NCI-H748 (cell line): ENCODE data around the gene SLC16A10.
"Not testable (repeated sequence)": the region's sequence is repeated elsewhere in the genome, so short reads cannot be mapped to it uniquely, and the experiment has no call there.

Experiments used
- DNase-seq: peaks from one replicate; lab custom pipeline; 2025; ENCODE audit not compliant: unreplicated experiment; lab: John Stamatoyannopoulos, UW

SLC16A10 gene

DNA sequence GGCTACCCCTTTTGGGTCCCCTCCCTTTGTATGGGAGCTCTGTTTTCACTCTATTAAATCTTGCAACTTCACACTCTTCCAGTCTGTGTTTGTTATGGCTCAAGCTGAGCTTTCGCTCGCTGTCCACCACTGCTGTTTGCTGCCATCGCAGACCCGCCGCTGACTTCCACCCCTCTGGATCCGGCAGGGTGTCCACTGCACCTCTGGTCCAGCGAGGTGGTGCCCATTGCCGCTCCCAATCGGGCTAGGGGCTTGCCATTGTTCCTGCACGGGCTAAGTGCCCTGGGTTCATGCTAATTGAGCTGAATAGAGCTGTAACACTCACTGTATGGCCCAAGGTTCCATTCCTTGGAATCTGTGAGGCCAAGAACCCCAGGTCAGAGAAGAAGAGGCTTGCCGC, 43.7 kb downstream of the SLC16A10 start:
- not testable (repeated sequence) for DNase-seq

DNA sequence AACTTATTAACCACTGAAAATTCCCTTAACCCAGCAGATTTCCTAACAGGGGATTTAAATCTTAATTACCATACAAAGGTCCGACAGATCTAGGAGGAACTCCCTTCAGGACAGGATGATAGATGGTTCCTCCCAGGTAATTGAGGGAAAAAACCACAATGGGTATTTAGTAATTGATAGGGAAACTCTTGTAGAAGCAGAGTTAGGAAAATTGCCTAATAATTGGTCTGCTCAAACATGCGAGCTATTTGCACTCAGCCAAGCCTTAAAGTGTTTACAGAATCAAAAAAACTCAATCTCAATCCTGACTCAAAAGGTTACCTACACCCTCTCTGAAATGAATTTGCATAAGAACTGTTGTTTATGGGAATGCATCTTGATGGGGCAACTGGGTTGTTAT, 45.4 kb downstream of the SLC16A10 start:
- DNase-seq: peak; percentile 41

DNA sequence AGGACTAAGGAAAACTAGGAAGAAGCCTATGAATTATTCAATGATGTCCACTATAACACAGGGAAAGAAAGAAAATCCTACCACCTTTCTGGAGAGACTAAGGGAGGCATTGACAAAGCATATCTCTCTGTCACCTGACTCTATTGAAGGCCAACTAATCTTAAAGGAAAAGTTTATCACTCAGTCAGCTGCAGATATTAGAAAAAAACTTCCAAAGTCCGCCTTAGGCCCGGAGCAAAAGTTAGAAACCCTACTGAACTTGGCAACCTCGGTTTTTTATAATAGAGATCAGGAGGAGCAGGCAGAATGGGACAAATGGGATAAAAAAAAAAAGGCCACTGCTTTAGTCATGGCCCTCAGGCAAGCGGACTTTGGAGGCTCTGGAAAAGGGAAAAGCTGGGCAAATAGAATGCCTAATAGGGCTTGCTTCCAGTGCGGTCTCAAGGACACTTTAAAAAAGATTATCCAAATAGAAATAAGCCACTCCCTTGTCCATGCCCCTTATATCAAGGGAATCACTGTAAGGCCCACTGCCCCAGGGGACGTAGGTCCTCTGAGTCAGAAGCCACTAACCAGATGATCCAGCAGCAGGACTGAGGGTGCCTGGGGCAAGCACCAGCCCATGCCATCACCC, 47.0 kb downstream of the SLC16A10 start:
- not testable (repeated sequence) for DNase-seq

DNA sequence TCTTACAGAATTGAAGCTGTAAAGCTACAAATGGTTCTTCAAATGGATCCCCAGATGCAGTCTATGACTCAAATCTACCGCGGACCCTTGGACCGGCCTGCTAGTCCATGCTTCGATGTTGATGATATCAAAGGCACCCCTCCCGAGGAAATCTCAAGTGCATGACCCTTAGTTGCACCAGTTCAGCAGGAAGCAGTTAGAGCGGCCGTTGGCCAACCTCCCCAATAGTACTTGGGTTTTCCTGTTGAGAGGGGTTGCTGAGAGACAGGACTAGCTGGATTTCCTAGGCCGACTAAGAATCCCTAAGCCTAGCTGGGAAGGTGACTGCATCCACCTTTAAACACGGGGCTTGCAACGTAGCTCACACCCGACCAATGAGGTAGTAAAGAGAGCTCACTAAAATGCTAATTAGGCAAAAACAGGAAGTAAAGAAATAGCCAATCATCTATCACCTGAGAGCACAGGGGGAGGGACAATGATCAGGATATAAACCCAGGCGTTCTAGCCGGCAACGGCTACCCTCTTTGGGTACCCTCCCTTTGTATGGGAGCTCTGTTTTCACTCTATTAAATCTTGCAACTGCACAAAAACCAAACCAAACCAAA, 50.3 kb downstream of the SLC16A10 start:
- DNase-seq: not testable (repeated sequence)

DNA sequence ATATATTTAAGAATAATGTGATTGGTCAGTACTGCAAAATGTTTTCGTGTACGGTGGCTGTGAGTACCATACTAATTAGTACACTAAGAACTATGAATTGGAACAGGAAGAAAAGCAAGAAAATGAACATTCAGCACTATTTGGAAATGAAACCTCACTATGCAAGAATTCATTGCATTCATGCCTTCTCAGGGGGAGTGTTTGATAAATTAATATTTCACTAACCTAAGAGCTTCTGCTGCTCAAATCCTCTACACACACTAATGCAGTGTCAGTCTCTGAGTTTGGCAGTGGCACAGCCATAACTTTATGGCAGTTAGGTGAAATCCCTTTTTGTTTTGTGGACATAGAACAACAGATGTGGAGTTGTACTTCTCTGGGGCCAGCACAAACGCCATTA, 60.1 kb downstream of the SLC16A10 start:
- DNase-seq: no peak

DNA sequence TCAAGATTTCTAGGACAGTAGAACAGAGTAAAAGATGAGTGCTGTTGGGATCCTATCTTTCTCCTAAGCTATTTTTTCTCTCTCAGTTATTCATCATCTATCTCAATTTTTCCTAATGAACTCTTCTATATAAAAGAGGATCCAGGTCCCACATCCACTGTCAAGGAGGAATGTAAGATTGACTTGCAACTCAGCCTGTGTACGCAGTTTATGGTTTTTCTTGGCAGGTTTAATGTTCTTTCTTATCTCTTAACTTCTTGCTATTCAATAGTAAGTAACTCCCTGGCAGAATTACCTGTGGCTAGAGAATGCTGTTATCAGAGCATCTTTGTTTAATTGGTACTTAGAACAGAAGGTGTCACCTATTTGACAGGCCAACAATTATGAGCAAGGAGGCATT, 60.8 kb downstream of the SLC16A10 start:
- DNase-seq: no peak

DNA sequence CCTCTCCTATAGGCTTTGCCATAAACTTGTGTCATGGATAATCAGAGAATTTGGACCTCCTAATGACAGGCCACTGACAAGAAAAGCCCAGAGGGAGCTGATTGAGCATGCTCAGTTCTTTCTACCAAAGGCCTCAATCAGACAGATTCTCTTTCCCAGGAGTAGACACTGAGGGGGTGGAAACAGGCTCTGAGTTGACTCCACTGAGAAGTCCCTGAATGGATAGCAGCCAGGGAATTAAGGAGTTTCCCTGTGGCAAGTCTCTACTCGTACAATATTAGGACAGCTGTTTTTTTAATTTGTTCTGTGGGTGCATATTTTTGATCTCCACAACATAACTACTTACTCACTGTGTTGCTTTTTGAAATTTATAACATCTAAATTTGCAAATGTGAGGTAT, 63.3 kb downstream of the SLC16A10 start:
- DNase-seq: no peak

DNA sequence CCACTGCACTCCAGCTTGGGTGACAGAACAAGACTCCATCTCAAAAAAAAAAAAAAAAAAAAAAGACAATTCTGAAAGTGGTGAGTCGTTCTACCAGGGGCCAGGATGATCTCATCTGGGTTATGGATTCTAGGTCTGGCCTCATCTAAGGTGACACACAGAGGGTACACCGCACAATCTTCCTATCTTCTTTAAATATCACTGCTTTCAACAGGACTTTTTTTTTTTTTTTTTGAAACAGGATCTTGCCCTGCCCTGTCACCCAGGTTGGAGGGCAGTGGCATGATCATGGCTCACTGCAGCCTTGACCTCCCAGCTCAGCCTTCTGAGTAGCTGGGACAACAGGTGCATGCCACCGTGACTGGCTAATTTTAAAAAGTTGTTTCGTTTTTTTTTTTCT, 67.7 kb downstream of the SLC16A10 start:
- DNase-seq: no peak

DNA sequence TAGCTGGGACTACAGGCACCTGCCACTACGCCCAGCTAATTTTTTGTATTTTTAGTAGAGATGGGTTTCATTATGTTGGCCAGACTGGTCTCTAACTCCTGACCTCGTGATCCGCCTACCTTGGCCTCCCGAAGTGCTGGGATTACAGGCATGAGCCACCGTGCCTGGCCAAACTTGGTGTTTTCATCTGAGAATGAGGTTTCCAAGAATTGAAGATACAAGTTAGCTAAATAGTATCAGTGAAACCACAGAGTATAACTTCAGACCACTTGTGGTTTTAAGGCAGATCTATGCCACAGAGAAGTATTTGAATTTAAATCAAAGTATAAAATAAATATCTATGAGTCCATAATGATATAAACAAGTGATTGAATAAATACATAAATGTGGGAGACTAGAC, 70.1 kb downstream of the SLC16A10 start:
- DNase-seq: no peak

DNA sequence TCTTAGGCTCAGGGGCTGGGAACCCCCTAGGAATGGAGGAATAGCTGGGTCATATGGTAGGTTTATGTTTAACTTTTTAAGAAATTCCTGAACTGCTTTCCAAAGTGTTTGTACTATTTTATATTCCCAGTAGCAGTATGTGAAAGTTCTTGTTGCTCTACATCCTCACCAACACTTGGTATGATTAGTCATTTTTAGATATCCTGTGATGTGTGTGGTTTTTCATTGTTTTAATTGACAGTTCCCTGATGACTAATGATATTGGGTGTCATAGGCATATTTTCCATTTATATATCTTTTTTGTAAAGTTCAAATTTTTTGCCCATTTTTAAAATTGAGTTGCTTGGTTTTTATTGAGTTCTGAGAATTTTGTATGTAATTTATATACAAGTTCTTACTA, 72.3 kb downstream of the SLC16A10 start:
- no peak for DNase-seq

DNA sequence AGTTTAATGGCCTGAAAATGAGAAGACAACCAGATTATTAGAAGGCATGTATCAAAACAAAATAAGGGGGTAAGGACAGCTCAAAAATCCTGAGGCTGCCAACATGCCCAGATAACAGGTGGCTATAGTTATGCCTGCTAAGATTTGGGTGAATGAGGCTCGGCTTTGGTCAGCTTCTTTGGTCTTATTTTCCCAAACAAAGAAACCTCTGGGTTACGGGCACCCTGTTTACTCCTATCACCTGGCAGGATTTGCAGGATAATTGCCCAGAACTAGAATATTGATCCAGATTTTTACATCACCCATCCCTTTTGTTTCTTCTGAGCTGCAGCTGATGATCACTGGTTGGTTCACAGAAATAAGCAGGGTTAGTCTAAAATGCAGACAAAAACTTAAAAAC, 74.3 kb downstream of the SLC16A10 start:
- DNase-seq: no peak

DNA sequence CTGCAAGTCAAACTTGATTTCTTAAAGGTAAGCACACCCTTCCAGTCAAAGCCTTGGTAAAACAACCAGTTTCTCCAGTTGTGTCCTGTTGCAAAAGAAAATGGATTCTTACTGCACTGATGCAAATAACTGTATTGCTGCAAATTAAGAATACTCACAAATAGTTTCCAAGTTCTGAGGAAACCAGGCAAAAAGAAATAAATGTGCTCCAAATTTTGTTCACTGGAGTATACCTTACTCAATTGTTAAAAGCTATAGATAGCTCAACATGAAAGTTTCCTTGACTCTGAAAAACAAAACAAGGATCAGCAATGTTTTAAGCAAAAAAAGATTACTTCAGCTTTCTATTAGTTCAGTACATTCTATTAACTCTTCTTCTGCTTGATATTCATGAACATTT, 75.2 kb downstream of the SLC16A10 start:
- DNase-seq: no peak

DNA sequence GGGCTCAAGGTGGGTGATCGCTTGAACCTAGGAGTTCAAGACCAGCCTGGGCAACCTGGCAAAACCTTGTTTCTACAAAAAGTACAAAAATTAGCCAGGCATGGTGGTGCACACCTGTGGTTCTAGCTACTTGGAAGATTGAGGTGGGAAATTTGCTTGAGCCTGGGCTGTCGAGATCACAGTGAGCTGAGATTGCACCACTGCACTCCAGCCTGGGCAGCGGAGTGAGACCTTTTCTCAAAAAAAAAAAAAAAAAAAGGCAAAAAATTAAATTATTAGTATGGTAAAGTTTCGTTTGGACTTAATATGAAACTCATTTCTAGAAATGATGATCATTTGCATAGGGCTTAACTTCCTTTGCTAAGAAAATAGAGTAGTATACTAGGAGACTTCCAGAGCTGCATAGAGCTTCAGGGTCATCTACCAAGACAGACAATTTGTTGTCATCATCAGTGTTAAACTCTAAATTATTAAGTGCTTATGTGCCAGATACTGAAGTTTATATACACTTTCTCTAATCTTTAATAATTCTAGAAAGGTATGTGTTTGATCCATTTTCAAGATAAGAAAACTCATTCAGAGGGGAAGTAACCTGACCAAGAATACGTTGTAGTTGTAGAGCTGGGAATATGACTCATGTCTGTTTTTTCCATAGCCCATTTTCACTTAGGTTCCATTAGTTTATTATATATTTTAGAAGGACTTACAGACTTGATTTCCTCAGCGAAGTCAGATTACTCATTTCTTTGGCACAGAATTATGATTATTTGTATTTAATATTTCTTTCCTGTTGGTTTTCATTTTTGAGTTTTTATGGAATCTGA, 84.5 kb downstream of the SLC16A10 start:
- no peak for DNase-seq

DNA sequence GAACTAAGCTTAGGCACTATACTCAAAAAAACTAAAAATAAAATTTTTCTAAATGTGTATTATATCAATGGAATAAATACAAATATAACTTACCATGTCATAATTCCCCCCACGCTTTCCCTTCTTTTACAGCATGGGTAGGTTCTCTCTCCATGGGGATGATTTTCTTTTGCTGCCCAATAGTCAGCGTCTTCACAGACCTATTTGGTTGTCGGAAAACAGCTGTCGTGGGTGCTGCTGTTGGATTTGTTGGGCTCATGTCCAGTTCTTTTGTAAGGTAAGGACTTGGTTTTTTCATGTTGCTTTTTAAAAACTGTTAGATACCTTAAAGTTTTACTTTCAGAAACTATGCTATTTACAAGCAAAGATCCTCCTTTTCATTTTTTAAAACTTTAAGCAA, 85.3 kb downstream of the SLC16A10 start:
- DNase-seq: no peak

DNA sequence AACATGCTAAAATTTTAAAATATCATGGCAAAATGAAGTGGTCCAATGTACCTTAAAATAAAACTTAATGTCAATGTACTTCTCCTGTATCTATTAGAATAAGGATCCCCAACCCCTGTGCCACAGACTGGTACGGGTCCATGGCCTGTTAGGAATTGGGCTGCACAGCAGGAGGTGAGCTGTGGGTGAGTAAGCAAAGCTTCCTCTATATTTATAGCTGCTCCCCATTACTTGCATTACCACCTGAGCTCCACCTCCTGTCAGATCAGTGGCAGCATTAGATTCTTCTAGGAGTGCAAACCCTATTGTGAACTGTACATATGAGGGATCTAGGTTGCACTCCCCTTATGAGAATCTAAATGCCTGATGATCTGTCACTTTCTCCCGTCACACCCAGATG, 86.0 kb downstream of the SLC16A10 start:
- DNase-seq: no peak

DNA sequence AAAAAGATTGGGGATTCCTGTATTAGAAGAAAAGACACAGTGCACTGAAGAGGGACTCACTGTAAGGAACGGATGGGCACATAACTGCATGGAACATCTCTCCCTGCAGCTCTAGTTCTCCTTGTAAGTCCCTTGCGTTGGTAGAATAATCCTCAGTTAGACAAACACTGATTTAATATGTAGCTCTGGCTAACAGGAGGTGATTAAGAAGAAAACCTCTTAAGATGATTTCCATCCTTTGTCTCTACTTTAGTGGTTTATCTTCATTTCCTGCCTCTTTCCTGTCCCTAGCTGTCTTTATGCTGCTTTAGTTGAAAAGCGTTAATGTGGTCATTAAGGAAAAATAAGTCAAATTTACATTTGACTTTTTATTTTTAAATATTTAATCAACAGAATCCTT, 86.6 kb downstream of the SLC16A10 start:
- no peak for DNase-seq

DNA sequence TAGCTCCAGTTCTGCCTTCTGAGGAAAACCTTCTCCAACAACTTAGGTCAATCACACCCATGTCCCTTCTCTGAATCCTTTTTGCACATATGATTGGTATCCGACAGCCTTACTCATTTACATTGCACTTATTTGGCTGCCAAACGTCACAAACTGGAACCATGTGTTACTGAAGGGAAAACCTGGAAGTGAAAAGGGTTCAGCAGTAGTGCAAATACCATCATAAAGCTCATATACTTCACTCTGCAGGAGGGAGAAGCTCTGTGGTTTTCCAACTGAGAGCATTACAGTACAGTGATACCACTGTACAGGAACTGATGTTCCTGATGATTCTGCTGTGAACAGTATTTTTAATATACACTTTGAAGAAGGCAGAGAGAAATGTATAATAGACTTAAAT, 87.8 kb downstream of the SLC16A10 start:
- DNase-seq: no peak

DNA sequence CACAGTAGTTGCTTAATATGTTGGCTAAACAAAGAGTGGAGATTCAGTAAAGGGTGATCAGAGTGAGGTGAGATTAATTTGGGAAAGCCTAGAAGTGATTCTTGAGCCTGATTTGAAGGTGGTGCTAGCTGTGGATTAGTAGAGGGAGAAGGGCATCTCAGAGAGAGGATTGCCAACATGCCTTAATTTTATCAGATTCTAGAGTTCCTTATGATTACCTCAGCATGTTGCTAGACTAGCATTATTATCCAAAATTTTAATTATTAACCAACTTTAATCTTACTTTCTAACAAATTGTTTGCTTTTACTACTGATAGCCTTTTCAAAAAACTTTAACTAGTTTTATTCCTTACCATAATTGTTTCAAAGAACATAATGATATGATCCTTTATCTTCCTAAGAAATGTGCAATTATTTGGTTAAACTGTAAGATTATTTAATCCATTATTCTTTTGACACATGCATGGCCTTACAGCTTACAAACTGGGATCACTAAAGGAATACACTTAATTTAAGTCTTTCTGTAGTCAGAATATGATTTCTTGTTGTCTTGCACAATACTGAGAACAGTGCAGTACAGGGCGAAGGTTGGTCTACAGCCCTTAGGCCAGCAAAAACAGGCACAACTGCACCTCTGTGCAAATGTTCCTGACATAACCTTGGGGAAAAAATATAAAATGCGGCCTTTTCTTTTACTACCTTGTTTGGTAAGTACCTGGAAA, 88.9 kb downstream of the SLC16A10 start:
- no peak for DNase-seq

DNA sequence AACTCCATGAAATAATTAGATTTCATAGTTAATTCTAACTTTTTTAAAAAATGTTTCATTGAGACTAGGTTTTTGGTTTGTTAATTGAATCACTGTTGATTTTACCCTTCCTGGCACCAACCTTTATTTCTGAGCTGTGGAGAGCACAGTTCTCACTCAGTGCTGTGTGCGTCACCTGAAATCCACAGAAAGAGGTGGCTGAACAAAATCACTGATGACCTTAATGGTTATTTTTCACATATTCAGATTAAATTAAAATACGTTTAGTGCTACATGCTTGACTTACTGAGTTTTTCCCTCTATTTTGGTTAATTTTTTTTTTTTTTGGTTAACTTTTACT, 89.4 kb downstream of the SLC16A10 start:
- DNase-seq: no peak

DNA sequence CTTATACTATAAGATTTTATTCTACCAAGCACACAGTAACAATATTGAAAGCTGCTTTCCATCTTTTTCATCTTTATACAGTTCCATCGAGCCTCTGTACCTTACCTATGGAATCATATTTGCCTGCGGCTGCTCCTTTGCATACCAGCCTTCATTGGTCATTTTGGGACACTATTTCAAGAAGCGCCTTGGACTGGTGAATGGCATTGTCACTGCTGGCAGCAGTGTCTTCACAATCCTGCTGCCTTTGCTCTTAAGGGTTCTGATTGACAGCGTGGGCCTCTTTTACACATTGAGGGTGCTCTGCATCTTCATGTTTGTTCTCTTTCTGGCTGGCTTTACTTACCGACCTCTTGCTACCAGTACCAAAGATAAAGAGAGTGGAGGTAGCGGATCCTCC, 89.8 kb downstream of the SLC16A10 start:
- DNase-seq: no peak

DNA sequence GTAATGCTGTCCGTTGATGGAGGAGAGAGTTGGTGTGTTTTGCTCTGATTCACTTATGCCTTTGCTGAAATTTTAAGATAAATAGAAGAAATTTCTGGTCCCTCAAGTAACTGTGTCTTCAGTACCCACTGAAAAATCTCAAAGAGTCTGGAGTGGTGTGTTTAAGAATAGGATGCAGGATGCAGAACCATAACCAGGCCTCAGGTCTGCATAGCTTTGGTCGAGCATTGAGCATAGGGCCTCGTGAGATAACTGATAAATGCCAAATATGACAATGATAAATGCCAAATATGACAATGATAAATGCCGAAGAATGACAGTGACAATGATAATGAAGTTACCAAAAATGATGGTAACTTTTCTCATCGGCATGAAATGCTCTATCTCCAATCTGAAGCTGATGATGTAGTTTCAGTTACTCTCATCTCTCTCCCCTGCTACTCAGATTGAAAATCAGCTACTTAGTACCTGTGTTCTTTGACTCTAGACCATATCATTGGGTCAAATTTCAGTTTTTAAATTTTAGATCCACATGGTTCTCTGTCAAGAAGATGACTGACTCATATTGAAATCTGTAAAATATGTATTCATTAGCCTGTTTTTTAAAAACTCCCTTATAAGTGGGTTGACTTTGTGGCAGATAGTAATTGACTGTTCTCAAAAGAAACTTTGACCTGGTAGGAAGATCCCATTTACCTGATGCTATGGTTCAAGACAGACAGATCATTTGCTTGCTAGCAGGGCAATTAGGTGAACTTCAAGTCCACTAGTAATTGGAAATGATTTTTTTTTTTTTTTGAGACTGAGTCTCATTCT, 96.6 kb downstream of the SLC16A10 start:
- no peak for DNase-seq
